ENCODE data around the gene LMO7.

The LMO7 gene

DNA sequence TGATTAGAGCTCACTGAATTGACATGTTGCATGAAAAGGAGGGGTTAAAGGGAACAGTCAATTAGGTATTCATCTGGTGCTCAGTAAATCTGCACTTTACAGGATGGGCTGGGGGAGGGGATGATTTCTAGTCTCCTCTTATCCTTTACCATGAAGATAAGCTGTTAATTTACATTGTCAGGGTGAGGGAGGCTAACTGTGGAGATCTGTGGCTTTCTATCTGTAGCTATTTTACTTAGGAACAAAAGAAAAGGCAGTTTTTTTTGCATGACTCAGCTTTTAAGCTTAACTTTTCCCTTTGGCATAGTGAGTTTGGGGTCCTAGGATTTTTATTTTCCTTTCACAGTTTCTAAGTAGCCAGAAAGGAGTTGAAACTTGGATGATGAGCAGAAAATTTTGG, 253.3 kb downstream of the LMO7 start:
- no peak for DNase-seq (ENCODE audit: low read depth in 2 of 2)

DNA sequence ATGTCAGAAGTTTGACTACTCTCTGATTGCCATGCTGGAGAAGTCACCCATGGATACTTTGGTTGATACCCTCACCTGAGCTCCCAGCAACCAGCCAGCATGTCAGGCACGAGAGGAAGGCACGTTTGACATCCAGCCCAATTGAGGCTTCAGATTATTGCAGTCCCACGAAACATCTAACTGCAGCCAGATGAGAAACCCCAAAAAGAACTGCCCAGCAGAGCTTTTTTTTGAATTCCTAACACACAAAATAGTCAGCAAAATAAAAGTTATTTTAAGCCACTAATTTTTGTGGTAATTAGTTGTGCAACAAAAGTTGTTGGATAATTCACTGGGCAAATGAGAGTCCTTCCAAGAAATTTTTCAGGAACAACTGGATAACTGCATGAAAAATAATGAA, 259.0 kb downstream of the LMO7 start:
- DNase-seq (ENCODE audit: low read depth in 2 of 2) = no peak

DNA sequence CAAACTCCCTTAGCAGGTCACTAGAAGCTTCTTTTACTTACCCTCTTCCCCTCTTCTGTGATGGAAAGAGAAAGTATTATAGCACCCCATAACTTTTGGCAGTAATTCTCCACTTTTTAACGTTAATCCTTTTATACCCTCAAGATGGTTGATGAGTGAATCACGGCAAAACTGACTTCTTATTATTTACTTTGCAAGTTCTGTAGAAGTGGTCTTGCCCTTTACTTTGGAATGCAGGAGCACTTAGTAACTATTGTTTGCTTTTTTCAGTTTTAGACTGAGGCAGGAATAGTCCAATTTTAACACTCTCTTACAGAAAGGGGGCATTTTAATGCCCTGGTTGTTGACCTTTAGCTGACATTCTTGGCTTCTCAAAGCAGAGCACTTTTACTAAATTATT, 260.1 kb downstream of the LMO7 start:
- DNase-seq (ENCODE audit: low read depth in 2 of 2) = no peak

DNA sequence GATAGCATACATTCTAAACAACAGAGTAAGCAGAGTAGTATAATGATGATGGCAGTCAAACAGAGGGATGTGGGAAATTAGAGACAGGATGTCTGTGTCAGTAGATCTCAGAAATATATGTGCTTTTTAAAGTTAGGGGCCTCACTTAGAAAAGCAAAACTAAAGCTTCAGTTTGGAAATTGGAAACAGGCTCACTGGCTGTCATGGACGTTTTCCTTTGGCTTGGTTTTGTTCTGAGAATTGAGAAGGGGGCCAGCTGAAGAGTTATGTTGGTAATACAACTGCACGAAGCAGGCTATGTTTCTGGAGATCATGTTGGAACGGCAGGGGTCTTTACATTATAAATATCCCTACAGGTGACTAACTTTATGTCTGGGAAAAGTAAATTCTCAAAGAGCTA, 261.3 kb downstream of the LMO7 start:
- no peak for DNase-seq (ENCODE audit: low read depth in 2 of 2)

DNA sequence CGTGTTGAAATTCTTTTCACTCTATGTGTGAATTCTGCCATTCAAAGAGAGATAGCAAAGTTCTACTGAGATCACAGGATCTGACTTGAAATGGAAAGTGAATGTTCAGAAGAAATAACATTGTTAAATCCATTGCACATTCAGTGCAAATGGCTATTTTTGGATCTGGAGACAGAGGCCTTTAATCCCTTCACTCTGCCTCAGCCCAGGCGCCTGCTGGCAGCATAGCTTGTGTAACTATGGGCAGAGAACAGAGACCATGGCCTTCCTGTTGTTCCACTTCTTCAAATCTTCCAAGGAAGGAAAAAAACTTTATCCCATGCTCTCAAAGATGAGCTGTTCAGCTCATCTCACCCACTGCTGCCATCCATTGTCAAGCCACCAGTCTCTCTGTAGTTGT, 265.4 kb downstream of the LMO7 start:
- no peak for DNase-seq (ENCODE audit: low read depth in 2 of 2)

DNA sequence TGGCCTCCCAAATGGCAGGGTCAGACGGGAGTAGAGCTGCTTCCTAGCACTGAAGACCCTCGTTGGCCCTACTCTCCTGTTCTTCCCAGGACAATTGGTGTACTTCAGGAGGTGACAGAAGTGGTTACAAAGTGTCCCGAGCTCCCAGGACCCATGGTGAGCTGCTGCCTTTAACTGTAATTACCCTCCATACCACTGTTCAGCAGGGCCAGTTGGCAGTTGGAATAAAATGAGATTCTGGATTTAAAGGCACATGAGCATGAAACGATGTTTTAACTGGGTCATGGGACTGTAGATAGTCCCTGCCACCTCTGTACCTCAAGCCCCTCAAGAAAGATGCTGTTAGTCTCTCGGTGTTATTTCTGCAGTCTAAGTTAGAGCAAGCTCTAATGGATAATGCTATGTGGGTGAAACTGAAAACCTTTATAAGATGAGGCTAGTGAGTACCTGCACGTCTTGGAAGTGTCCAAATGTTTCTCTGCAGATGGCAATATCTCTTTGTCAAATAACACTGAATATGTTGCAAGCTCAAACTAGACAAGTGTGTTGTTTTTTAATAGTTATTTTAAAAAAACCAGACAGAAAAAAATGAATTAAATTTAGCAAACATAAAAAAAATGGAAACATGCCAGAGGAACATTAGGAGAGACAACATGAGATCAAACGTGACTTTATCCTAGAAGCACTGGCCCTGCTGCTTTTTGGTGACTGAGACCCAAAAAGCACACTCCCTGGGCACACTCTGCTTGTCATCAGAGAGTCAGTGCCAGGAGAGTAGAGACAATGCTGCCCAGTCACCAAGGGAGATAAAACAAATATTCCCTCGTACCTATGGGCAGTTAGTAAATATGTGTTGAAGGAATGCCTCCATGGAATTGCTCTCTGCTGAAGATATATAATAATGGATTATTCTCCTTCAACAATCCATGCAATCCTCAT, 266.3 kb downstream of the LMO7 start:
- DNase-seq (ENCODE audit: low read depth in 2 of 2) = no peak

DNA sequence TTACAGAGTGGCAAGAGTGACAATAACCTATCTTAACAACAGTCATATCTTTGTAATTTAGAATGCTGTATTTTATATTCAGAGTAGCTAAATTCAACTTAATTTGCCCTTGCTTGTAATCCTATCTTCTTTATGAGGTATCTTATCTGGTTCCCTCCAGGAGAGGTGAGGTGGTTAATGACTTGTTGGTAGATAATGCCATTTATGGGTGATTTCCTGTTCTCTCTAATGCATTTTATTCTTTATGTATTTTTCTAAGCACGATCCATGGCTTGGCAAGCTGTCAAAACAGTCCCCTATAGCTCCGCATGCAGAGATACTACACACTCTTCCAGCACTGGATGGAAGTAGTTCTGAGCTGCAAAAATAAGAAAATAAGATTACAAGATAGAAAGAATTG, 267.9 kb downstream of the LMO7 start:
- no peak for DNase-seq (ENCODE audit: low read depth in 2 of 2)

DNA sequence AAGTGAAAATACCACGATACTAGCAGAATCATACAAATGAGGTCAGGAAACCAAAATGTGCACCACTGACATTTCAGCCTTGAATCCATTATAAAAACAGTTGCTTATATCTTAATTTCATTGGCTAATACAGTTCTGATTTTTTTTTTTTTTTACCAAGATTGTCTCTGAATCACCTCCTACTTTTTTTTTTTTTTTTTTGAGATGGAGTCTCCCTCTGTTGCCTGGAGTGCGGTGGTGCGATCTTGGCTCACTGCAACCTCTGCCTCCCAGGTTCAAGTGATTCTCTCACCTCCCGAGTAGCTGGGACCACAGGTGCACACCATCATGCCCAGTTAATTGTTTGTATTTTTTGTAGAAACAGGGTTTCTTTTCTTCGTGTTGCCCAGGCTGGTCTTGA, 270.2 kb downstream of the LMO7 start:
- DNase-seq (ENCODE audit: low read depth in 2 of 2) = no peak

DNA sequence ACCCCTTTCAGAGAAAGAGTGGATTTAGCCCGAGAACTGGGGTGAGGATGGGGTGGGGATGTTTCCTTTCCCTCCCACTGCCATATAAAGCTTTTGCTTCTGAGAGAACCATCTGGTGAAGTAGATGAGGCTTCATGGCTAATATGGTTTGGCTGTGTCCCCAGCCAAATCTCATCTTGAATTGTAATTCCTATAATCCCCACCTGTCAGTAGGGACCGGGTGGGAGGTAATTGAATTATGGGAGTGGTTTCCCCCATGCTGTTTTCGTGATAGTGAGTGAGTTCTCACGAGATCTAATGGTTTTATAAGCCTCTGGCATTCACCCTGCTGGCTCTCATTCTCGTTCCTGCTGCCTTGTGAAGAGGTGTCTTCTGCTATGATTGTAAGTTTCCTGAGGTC, 270.9 kb downstream of the LMO7 start:
- DNase-seq (ENCODE audit: low read depth in 2 of 2) = no peak

DNA sequence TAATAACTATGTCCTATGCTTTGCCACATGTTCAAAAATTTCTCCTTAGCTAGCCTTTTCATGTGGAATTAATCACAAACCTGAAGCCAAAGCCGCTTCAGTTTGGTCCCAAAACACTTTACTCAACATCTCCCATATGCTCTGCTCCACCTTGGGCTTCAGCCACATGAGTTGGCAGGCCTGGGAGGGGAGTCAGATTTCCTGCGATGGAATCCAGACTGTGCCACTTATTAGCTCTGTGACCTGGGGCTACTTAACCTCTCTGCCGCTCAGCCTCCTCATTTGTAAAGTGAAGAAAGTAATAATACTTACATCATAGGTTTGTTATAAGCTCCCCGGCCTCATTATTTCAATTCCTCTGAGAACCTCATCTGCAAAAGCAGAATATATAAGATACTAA, 272.0 kb downstream of the LMO7 start:
- no peak for DNase-seq (ENCODE audit: low read depth in 2 of 2)
